ENCODE results near the gene NIPSNAP2.
"Not testable (repeated sequence)": the region's sequence is repeated elsewhere in the genome, so short reads cannot be mapped to it uniquely, and the experiment has no call there.

NIPSNAP2 gene

DNA sequence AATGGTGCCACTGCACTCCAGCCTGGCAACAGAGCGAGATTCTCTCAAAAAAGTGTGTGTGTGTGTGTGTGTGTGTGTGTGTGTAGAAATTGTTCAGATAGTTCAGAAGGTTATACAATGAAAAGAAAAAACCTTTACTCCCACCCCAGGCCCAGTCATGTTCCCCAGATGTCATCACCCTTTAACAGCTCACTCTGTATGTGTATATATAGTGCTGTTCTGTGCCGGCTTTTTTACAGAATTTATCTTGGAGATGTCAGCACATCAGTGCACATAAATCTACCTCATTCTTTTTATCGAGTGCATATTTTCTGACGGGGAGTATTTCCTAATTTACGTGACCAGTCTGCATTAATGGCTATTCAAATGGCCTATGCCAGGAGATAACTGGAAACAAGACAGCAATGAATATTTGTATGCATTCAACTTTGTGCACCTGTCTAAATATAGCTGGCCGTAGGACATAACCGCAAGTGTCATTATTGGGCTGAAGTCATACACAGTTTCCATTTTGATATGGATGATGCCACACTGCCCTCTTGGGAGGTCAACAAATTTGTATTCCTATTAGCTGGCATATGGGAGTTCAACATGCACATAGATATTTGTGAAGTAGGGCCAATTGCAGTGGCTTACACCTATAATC, 11.7 kb downstream of the NIPSNAP2 start:
- no peaks in the 10 kb centered on the region for H3K4me1 ChIP-seq (ENCODE audit: control insufficient read depth, insufficient read depth, low read length)
- H3K9me3 ChIP-seq (ENCODE audit: control insufficient read depth, insufficient read depth, low read length), result no peaks in the 10 kb centered on the region
- H3K36me3 ChIP-seq (ENCODE audit: control insufficient read depth, insufficient read depth, low read length), result peaks cover 34% of the 10 kb centered on the region
- H3K27me3 ChIP-seq (ENCODE audit: control insufficient read depth, insufficient read depth, low read length), result no peaks in the 10 kb centered on the region
- H3K9ac ChIP-seq (ENCODE audit: low read depth, low read length), result no peak overlapping the region
- no peak overlapping the region for H3K27ac ChIP-seq (ENCODE audit: low read depth, low read length)
- no peak overlapping the region for H3K4me3 ChIP-seq (ENCODE audit: low read depth, low read length)

DNA sequence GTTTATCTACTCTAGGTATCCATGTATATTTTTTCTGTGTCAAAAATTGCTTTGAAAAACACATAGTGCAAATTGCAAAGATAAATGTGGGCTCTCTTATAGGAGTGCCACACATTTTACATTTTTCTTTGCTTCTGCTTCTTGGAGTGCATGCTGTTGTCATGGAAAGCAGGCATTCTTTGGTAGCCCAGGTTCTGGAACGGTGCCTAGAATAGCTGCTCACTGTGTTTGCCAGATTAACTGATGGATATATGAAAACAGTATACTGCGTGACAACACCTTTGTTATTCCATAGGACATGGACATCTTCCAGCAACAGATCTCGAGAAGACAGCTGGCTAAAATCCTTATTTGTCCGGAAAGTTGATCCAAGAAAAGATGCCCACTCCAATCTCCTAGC, 13.4 kb downstream of the NIPSNAP2 start:
- no peak overlapping the region for H3K4me3 ChIP-seq (ENCODE audit: low read depth, low read length)
- H3K27ac ChIP-seq (ENCODE audit: low read depth, low read length), result no peak overlapping the region
- no peaks in the 10 kb centered on the region for H3K9me3 ChIP-seq (ENCODE audit: control insufficient read depth, insufficient read depth, low read length)
- no peaks in the 10 kb centered on the region for H3K27me3 ChIP-seq (ENCODE audit: control insufficient read depth, insufficient read depth, low read length)
- peaks cover 48% of the 10 kb centered on the region for H3K36me3 ChIP-seq (ENCODE audit: control insufficient read depth, insufficient read depth, low read length)
- no peak overlapping the region for H3K9ac ChIP-seq (ENCODE audit: low read depth, low read length)
- H3K4me1 ChIP-seq (ENCODE audit: control insufficient read depth, insufficient read depth, low read length), result no peaks in the 10 kb centered on the region

DNA sequence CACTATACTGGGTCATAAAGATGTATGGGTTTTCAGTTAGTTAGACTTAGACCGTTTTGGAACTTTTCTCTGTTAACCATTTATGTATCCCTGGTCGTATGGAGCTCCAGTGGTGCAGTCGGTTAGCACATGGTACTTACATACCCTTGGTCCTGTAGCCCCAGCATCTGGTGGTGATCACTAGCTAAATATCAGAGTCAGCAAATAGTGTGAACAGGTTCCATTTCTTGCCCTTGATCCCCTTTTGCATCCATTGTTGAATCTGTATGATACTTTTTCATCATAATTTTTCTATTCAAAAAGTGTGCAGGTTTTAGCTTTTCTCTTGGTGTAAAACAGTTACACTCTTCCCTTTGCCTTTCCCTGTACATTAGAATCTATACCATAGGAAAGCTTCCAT, 15.9 kb downstream of the NIPSNAP2 start:
- Histone ChIP-seq H3K9me3 (ENCODE audit: control insufficient read depth, insufficient read depth, low read length) (no peaks in the 10 kb centered on the region), H3K4me1 (ENCODE audit: control insufficient read depth, insufficient read depth, low read length) (no peaks in the 10 kb centered on the region), H3K9ac (ENCODE audit: low read depth, low read length) (no peak overlapping the region), H3K27me3 (ENCODE audit: control insufficient read depth, insufficient read depth, low read length) (no peaks in the 10 kb centered on the region), H3K27ac (ENCODE audit: low read depth, low read length) (no peak overlapping the region), H3K36me3 (ENCODE audit: control insufficient read depth, insufficient read depth, low read length) (peaks cover 71% of the 10 kb centered on the region), H3K4me3 (ENCODE audit: low read depth, low read length) (no peak overlapping the region)

DNA sequence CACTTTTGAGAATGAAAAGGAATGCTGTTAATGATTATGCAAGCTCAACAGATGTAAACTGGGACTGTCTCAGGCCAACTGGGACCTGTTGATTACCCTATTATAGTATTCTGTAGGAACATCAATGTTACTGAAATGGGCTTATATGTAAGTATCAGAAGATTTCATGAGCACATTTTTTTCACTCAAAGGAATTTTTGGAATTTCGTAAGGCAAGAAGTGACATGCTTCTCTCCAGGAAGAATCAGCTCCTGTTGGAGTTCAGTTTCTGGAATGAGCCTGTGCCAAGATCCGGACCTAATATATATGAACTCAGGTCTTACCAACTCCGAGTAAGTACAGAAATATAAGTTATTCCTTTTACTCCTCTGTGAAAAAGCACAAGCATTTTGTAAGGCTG, 19.2 kb downstream of the NIPSNAP2 start:
- peaks cover 70% of the 10 kb centered on the region for H3K36me3 ChIP-seq (ENCODE audit: control insufficient read depth, insufficient read depth, low read length)
- H3K4me3 ChIP-seq (ENCODE audit: low read depth, low read length), result no peak overlapping the region
- H3K4me1 ChIP-seq (ENCODE audit: control insufficient read depth, insufficient read depth, low read length), result no peaks in the 10 kb centered on the region
- no peaks in the 10 kb centered on the region for H3K9me3 ChIP-seq (ENCODE audit: control insufficient read depth, insufficient read depth, low read length)
- H3K27ac ChIP-seq (ENCODE audit: low read depth, low read length), result no peak overlapping the region
- no peaks in the 10 kb centered on the region for H3K27me3 ChIP-seq (ENCODE audit: control insufficient read depth, insufficient read depth, low read length)
- H3K9ac ChIP-seq (ENCODE audit: low read depth, low read length), result no peak overlapping the region

GRCh38 chr7:55992346-55992745, 28.0 kb downstream of the NIPSNAP2 start:
- Histone ChIP-seq H3K9me3 (ENCODE audit: control insufficient read depth, insufficient read depth, low read length) (no peaks in the 10 kb centered on the region), H3K9ac (ENCODE audit: low read depth, low read length) (no peak overlapping the region), H3K27me3 (ENCODE audit: control insufficient read depth, insufficient read depth, low read length) (no peaks in the 10 kb centered on the region), H3K36me3 (ENCODE audit: control insufficient read depth, insufficient read depth, low read length) (peaks cover 24% of the 10 kb centered on the region), H3K27ac (ENCODE audit: low read depth, low read length) (no peak overlapping the region), H3K4me1 (ENCODE audit: control insufficient read depth, insufficient read depth, low read length) (no peaks in the 10 kb centered on the region), H3K4me3 (ENCODE audit: low read depth, low read length) (no peak overlapping the region)

GRCh38 chr7:55996856-55997500, 32.6 kb downstream of the NIPSNAP2 start:
- peaks cover 35% of the 10 kb centered on the region for H3K36me3 ChIP-seq (ENCODE audit: control insufficient read depth, insufficient read depth, low read length)
- no peaks in the 10 kb centered on the region for H3K4me1 ChIP-seq (ENCODE audit: control insufficient read depth, insufficient read depth, low read length)
- no peaks in the 10 kb centered on the region for H3K27me3 ChIP-seq (ENCODE audit: control insufficient read depth, insufficient read depth, low read length)
- no peaks in the 10 kb centered on the region for H3K9me3 ChIP-seq (ENCODE audit: control insufficient read depth, insufficient read depth, low read length)
- H3K27ac ChIP-seq (ENCODE audit: low read depth, low read length), result no peak overlapping the region
- H3K9ac ChIP-seq (ENCODE audit: low read depth, low read length), result no peak overlapping the region
- no peak overlapping the region for H3K4me3 ChIP-seq (ENCODE audit: low read depth, low read length)

DNA sequence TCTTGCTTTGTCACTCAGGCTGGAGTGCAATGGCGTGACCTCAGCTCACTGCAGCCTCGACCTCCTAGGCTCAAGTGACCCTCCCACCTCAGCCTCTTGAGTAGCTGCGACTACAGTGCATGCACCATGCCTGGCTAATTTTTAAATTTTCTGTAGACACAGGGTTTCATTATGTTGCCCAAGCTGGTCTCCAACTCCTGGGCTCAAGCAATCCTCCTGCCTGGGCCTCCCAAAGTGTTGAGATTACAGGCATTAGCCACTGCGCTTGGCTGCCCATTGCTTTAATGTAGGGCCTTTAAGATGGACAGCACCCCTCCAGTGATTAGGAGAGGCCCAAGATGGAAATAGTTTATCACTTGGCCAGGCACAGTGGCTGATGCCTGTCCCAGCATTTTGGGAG, 39.4 kb downstream of the NIPSNAP2 start:
- H3K36me3 ChIP-seq (ENCODE audit: control insufficient read depth, insufficient read depth, low read length), result peaks cover 5% of the 10 kb centered on the region; the same call in 1 of the 2 replicates
- H3K4me1 ChIP-seq (ENCODE audit: control insufficient read depth, insufficient read depth, low read length), result no peaks in the 10 kb centered on the region
- no peaks in the 10 kb centered on the region for H3K9me3 ChIP-seq (ENCODE audit: control insufficient read depth, insufficient read depth, low read length)
- H3K4me3 ChIP-seq (ENCODE audit: low read depth, low read length), result no peak overlapping the region
- no peaks in the 10 kb centered on the region for H3K27me3 ChIP-seq (ENCODE audit: control insufficient read depth, insufficient read depth, low read length)
- no peak overlapping the region for H3K27ac ChIP-seq (ENCODE audit: low read depth, low read length)
- no peak overlapping the region for H3K9ac ChIP-seq (ENCODE audit: low read depth, low read length)

DNA sequence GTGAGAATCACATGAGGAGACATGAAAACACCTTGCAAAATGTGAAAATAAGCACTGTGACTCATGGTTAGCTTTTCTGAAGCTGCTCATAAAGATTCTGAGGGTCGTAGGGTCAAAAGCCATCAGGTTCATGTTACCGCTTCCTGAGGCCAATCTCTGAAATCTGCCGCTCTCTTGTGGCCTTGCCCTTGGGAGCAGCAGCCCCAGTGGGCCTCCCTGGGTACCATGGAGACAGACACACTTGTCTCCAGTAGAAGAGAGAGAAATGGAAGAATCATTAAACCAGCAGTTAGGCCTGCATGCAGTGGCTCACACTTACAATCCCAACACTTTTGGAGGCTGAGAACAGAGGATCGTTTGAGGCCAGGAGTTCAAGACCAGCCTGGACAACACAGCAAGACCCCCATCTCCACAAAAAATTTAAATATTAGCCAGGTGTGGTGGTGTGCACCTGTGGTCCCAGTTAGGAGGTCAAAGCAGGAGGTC, 42.8 kb downstream of the NIPSNAP2 start:
- Histone ChIP-seq H3K36me3 (ENCODE audit: control insufficient read depth, insufficient read depth, low read length) (peaks cover 16% of the 10 kb centered on the region; the same call in 1 of the 2 replicates), H3K9me3 (ENCODE audit: control insufficient read depth, insufficient read depth, low read length) (no peaks in the 10 kb centered on the region), H3K4me3 (ENCODE audit: low read depth, low read length) (no peak overlapping the region), H3K27ac (ENCODE audit: low read depth, low read length) (no peak overlapping the region), H3K4me1 (ENCODE audit: control insufficient read depth, insufficient read depth, low read length) (no peaks in the 10 kb centered on the region), H3K27me3 (ENCODE audit: control insufficient read depth, insufficient read depth, low read length) (no peaks in the 10 kb centered on the region), H3K9ac (ENCODE audit: low read depth, low read length) (no peak overlapping the region)

GRCh38 chr7:56007891-56008290, 43.5 kb downstream of the NIPSNAP2 start:
- H3K4me1 ChIP-seq (ENCODE audit: control insufficient read depth, insufficient read depth, low read length), result no peaks in the 10 kb centered on the region
- H3K27ac ChIP-seq (ENCODE audit: low read depth, low read length), result no peak overlapping the region

DNA sequence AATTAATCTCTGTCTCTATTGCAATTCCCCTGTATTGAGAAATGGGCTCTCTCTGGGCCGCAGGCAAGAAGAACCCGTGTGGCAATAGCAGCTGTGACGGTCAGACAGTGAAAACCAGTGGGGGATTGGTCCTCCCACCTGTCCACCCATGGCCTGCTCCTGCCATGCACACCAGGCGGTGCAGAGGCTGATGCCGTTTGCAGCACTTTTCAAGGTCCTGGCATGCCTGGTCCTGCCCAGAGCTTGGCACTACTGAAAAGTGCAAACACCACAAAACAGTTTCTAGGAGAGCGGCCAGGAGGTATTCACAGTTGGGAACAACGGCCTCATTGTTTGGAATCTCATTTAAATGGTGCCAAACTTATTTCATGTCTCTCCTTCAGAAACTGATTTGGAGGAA, 45.3 kb downstream of the NIPSNAP2 start:
- H3K27ac ChIP-seq (ENCODE audit: low read depth, low read length), result no peak overlapping the region
- no peaks in the 10 kb centered on the region for H3K27me3 ChIP-seq (ENCODE audit: control insufficient read depth, insufficient read depth, low read length)
- peaks cover 39% of the 10 kb centered on the region for H3K36me3 ChIP-seq (ENCODE audit: control insufficient read depth, insufficient read depth, low read length)
- no peaks in the 10 kb centered on the region for H3K4me1 ChIP-seq (ENCODE audit: control insufficient read depth, insufficient read depth, low read length)
- no peak overlapping the region for H3K9ac ChIP-seq (ENCODE audit: low read depth, low read length)
- no peak overlapping the region for H3K4me3 ChIP-seq (ENCODE audit: low read depth, low read length)
- no peaks in the 10 kb centered on the region for H3K9me3 ChIP-seq (ENCODE audit: control insufficient read depth, insufficient read depth, low read length)

More at GRCh38 chr7:56007891-56008290, 43.5 kb downstream of the NIPSNAP2 start:
- Histone ChIP-seq H3K36me3 (ENCODE audit: control insufficient read depth, insufficient read depth, low read length) (peaks cover 21% of the 10 kb centered on the region; the same call in 1 of the 2 replicates), H3K4me3 (ENCODE audit: low read depth, low read length) (no peak overlapping the region), H3K9ac (ENCODE audit: low read depth, low read length) (no peak overlapping the region), H3K9me3 (ENCODE audit: control insufficient read depth, insufficient read depth, low read length) (no peaks in the 10 kb centered on the region), H3K27me3 (ENCODE audit: control insufficient read depth, insufficient read depth, low read length) (no peaks in the 10 kb centered on the region)

- H3K9me3 ChIP-seq (ENCODE audit: control insufficient read depth, insufficient read depth, low read length); H3K27me3 ChIP-seq (ENCODE audit: control insufficient read depth, insufficient read depth, low read length); H3K9ac ChIP-seq (ENCODE audit: low read depth, low read length); H3K4me1 ChIP-seq (ENCODE audit: control insufficient read depth, insufficient read depth, low read length); H3K27ac ChIP-seq (ENCODE audit: low read depth, low read length); H3K4me3 ChIP-seq (ENCODE audit: low read depth, low read length): not testable (repeated sequence)
- H3K36me3 ChIP-seq (ENCODE audit: control insufficient read depth, insufficient read depth, low read length), result peaks cover 83% of the 10 kb centered on the region
Observed at GRCh38 chr7:56017015-56017414, 52.6 kb downstream of the NIPSNAP2 start.
